GM15510 (cell line): Measurements from ENCODE around the gene JHY.

Experiments
- POLR2A ChIP-seq: IDR thresholded peaks from 3 replicates; pipeline ENCODE4 v1.6.1; 2011; ENCODE audit warnings: borderline replicate concordance; ENCODE audit not compliant: insufficient read length; ENCODE audit errors: extremely low read depth

The JHY gene

DNA sequence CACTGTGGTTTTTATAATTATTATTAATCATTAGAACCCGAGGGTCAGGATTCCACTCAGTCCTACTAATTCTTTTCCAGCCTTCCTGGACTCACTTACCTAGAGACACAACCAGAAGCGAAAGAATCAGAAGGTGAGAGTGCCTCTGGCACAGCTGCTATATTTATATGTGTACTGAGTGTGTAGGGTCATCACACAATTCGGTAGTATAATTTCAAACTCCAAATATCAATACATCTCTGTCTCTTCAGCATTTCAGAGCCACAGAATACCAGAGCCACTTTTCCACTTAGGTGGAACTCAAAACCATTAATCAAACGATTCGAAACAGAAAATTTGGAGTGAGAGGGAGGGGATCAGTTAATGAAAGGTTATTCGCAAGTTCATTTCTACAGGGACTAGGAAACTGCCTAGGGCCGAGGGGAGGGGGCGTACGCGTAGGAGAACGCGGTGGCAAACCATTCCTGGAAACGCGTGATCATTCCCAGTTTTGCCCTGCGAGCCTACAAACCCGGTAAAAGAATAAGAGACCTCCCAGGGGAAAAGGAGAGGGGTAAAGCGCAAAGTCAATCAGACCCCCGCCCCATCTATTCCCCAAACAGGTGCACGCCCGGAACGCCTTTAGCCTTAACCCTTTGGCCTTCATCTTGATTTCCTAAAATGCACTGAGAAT is 93.6 kb downstream of the JHY start:
- no peak for TF ChIP-seq POLR2A

DNA sequence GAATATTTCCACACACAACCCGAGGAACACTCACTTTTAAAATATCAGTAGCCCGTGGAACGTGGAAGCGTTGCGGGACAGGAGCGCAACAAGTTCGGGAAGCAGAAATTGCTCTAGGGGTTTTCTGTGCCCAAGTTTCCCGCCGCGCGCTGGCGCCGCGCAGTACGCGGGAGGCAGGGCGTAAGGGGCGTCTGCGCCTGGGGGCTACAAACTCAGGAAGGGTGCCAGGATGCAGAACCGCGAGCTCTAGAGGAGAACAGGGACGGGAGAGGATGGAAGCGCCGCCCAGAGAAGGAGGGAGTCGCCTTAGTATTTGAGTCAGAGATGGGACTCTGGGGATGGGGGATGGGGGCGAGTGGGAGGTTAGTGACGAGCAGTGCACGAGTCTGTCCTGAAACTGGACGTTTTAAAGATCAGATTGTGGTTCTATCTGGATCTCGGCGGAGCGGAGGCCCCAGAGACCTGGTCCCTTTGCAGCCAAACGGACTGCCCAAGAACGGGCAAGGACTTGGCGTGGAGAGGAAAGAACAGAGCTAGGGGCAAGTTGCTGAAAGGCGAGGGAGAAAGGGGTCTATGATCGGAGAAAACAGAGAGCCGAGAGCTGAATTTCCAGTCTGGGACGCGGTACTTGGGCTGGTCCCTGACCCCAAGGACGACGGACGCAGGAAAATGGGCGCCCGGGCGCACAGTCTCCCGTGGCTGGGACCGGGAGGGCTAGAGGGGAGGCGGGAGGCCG is 94.3 kb downstream of the JHY start:
- no peak for TF ChIP-seq POLR2A

DNA sequence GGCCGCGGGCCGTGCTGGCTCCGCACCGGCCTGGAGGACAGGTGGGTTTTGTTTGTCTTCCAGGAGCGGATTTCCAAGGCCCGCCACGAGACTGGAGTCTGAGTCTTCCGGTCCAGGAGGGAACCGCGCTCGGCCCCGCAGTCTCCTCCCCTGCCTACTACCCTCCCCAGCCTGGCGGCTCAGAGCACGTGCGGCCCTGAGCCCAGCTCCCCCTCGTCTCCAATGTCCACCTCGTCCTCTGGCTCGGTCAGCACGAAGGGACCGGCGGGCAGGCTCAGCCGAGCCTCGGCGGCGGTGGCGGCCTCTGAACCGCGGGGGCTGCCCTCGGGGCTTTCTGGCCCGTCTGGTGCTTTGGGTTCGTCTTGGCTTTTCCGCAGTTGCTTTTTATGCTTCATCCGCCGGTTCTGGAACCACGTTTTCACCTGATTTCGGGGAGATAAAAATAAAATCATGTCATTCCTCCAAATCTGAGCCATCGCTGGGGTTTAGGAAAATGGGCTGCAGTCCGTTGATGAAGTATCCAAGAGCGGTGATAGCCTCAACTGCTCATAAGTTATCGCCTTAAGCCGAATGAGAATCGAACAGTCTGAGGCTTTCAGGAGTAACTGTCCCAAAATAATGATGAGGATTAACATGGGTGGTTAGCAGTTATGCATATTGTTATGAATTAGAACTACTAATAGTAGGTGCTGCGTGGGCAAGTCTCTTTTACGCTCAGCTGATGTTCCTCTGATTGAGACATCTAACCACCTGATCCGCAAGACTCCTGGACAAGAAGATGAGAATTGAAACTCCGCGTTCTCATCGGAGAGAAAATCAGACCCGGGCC is 95.1 kb downstream of the JHY start:
- TF ChIP-seq POLR2A: no peak

DNA sequence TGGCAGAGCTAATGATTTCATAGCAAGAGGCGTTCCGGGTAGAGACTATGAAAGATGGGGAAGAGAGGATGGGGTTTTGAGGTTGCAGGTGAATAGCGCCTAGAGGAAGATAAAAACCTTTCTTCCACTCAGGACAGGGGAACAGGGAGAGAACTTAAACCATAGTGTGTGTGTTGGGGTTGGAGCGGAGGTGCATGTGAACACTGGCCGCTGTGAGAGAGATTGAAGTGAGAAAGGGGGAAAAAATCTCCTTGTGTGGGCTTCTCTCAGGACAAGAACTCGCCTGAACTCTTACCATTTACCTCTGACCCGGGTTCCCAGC is 95.7 kb downstream of the JHY start:
- TF ChIP-seq POLR2A: no peak

DNA sequence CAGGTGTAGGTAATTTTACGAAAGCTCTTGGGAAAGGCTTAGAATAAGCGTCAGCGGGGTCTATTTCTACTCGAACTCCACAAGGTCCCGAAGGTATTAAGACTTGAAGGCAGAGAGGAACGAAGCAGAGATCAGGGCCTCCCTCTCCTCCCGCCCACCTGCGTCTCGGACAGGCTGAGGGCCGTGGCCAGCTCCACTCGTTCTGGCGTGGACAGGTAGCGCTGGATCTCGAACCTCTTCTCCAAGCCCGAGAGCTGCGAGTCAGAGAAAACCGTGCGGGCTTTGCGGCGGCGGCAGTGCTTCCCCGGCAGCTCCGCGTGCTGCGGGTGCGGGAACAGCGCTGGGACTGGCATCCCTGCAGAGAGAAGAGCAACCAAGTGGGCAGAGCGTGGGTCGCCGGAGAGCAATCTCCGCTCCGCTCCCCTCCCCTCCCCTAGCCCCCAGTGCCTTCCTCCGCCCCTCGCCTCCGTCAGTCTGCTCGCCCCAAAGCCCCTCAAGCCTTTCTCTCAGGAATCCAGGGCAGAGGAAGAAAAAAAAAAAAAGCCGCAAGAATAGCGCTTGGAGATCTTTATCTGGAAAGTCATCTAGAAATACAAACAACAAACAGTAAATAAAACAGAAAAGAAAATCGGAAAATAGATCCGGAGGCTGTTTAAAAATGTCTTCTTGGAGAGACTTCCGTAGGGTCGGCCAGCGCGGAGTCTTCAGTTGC is 96.7 kb downstream of the JHY start:
- TF ChIP-seq POLR2A: no peak

DNA sequence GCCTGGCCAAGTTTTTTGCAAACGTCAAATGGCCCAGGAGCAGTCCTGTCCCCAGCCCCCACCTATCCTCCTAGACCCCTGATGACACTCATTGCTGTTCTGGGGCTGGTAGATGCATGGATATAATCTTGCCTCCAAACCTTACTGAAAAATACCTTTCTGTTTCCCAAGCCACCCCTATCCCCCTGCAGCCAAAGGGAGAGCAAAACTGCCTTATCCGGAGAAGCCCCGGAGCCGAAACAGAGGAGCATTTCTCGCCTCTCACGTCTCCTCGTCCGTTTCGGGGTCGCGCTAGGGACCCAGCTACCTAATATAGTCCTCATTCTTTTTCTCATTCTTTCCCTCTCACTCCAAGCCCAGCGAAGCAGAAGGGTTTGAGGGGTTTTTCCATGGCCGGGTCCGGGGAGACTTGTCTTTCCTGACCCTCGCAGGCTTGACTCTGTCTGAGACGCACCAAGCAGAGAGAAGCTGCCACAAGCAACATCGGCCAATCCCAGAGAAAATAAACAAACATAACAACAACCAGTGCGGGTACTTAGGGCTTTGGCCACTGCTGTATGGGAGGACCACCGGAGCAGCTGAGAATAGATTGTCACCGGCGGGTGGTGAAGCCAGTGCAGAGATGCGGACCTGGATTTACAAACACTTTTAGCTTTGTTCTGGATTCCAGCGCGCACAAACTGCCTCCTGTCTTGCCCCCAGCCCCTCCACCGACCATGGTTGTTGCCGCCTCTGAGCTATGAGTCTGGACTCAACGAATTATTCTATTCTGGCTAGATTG is 97.4 kb downstream of the JHY start:
- no peak for TF ChIP-seq POLR2A

DNA sequence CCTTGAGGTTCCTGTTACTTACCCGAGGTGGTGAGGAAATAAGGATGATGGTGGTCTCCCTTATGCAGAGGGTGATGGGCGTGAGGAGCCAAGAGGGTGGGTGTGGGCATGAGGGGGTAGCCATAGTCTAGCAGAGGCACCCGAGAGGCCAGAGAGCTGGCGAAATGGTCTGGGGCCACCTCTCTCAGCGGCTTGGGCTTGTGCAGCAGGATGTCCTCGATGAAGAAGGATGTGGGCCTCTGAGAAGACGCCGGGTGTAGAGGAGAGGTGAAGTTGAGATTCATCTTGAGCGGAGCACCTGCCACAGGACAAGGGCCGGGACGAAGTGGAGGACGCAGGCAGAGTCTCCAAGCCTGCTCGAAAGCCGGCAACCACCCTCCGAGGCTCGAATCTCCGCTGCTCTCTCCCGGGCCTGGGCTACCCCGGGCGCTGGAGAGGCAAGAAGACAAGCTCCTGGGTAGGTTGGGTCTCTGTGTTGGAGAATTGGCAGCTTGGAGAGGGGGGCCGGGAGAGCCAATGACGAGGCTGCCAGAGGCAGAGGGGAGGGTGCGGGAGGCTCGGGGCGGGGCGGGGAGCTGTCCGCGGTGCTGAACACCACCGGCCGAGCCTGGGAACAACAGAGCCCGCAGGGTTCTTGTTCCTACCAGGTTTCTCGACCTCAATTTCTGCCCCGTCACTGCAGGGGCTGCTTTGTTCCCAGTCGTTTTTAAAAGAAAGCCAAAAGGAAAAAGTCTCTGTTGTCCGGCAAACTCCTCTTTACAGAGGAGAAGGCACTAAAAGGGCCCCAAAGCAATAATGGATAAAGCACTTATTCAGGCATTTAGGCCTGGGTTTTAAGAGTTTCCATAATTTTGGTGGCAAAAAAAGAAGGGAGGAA is 99.1 kb downstream of the JHY start, which contains the start of gene BSX:
Gene BSX (minus strand): TSS at position 447 of the 877 bp plus-strand sequence. CDS start 163 bp downstream, at position 284.
- TF ChIP-seq POLR2A: no peak

DNA sequence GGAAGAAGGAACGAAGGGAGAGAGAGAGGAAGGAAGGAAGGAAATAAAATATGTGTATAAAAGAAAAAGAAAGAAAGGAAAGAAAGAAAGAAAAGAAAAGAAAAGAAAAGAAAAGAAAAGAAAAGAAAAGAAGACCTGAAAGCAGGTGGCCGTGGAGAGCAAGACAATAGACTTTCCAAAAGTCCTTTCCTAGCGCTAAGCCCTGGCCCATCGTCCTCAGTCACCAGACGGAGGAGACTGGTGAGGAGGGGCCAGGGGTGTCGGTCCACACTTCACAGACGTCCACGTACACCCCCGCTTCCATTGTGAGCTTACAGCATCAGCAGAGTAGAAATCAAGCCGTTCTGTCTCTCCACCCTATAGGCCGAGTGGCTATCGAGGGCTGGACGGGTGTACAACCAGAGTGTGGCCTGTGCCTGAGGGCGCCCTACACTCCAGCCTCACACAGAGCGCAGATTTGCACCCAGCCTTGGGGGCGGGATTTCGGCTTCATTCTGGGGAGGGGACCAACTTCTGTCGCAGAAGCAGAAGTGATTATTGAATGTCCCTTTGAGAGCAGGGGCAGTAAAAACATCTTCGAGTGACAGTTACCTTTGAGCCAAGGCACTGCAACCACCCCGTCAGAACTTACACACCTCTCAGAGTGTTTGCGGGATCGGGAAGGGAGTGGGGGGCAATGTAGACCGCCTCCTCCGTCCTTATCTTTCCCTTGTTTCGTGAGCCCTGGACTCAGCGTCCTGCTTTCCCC is 101.1 kb downstream of the JHY start:
- no peak for TF ChIP-seq POLR2A

DNA sequence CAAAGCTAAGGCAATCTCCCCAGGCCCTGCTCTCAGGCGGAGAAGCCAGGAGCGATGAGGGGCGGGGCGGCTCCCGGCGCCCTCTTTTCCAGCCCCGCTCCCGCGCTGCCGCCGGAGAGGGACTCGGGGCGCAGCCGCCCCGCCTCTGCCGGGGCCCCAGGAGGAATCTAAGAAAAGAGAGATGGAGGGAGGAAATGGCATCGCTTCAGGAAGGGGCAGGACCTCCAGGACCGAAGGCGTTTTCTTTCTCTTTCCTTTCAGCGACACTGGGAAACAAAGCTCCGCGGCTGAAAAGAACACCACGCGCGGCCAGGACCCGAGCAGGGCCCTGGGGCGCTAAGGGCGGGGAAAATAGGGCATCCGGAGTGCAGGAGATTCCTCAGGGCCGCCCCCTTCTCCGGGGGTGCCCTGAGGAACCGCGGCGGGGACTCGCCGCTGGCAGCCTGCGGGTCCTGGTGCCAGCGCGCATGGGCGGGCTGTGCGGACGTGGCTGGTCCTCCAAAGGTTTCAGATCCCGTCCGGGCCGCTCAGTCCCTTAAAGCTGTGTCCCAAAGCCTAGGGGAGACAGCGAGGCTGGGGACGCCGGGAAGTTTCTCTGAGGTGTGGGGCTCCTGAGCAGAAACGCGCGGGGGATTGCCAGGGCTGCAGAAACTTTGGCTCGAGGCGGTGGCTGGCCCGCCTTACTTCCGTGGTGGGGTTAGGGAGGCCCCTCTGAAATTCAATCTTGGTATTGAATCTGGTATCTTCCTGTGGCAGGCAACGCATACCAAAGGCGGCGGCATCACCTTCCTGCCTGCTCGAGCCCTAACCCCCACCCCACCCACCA is 101.8 kb downstream of the JHY start:
- no peak for TF ChIP-seq POLR2A

DNA sequence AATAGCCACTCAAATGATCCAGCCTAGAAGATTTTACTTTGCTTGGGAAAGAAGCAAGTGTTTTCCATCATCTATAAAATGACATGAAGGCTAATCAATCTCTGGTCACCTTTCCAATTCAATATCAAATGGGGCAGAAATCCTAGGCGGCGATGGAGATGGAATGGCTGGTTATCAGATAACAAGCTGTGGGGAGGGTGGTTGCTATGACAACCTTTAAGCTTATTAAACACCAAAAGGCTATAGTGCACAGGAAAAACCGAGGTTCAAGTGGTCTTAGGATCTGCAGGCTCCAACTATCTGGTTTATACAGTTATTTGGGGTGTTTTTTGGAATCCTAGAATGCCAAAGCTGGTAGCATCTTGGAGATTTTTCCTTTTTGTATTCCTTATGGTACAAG is 113.0 kb downstream of the JHY start:
- TF ChIP-seq POLR2A: no peak

DNA sequence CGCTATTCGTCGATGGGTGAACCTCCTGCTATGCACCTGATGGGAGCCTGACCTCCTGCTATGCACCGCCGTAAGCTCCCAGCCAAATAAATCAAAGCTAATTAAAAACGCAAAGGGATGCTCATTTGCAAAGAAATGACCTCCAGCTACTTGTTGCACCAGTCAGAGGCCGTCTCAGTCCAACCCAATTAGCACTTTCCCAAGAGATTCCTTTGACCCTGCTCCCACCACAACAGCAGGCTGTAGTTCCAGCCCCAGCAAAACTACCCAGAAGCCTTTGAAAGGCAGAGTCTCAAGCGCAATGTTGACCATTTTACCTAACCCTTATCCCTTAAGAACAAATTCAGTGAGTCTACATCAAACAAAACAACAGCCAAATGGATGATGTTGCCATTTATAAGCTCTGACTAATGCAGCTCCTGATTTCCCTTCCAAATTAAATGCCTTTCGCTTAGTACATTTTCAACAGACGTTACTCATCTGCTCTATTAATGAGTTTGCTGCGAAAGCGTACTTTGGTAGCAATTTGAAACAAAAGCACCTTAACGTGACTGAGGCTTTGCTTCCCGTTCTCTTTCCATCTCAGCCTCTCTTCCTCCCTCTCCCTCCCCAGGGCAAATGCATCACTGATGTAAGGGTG is 116.3 kb downstream of the JHY start:
- TF ChIP-seq POLR2A: no peak

DNA sequence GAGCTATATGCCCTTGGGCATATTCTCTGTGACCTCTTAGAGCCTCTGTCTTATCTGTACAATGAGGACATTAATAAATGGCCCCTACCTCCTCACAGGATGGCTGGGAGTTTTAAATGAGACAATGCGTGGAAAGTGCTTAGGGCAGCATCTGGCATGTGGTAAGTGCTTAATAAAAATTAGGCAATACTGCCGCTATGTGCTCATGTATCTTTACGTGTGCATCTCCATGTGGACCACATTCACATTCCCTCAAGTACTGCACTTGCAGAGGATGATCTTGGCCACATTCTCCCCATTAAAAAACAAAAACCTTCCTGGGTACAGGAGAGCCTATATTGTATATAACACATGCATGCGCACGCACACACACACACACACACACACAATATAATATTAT is 118.2 kb downstream of the JHY start:
- TF ChIP-seq POLR2A: no peak
